ENCODE results near the gene TRRAP. TPM values are rescaled to one million over a fixed set of nuclear protein-coding genes. Genes with fewer than 3 reads are reported as not detected.

Gene TRRAP
- total and polyA plus RNA-seq, 2 of the 4 experiments (the other 2 are of a cell fraction): 12.5 to 18.1 TPM

DNA sequence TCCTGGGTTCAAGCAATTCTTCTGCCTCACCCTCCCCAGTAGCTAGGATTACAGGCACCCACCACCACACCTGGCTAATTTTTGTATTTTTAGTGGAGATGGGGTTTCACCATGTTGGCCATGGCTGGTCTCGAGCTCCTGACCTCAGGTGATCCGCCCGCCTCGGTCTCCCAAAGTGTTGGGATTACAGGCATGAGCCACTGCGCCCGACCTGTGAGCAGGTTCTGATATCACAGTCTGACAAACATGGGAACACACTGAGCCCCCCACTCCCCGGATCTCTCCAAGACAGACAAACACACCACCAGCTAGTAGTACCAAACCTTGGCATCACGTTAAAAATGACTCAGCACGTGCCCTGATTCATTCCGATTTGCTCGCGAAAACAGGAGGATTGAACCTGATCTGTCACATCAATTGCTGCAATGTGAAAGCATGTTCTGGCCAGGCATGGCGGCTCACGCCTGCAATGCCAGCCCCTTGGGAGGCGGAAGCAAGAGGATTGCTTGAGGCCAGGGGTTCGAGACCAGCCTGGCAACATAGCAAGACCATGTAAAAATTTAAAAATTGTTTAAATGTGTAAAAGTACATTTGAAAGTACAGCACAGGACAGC, 159.1 kb downstream of the TRRAP start:
- H3K9me3 ChIP-seq (ENCODE audit: control insufficient read depth, insufficient read depth, low read length): no peaks in the 10 kb centered on the region
- ATAC-seq (ENCODE audit: low read depth): no peak
- no peak overlapping the region for H2AK5ac ChIP-seq (ENCODE audit: low read depth, low read length)
- H4K5ac ChIP-seq (ENCODE audit: low read depth, low read length): no peak overlapping the region
- in situ Hi-C loops (cut with MboI; ENCODE audit: low sequenced_read_pairs): no loop called here
- no peak overlapping the region for H3K4me2 ChIP-seq (ENCODE audit: low read depth, low read length)
- H2BK120ac ChIP-seq (ENCODE audit: low read depth, low read length): no peak overlapping the region
- no peak overlapping the region for H3K4me3 ChIP-seq (ENCODE audit: insufficient read depth, low read depth, low read length)
- no peak overlapping the region for H4K91ac ChIP-seq (ENCODE audit: insufficient read depth, low read depth, low read length)
- no peak overlapping the region for H4K8ac ChIP-seq (ENCODE audit: low read depth in 2 of 2, low read length in 2 of 2)
- no peak overlapping the region for H3K56ac ChIP-seq (ENCODE audit: extremely low read depth, insufficient read depth, low read length)
- peaks cover 21% of the 10 kb centered on the region for H4K20me1 ChIP-seq (ENCODE audit: insufficient read depth, low read length)
- H3K18ac ChIP-seq (ENCODE audit: low read depth, low read length): no peak overlapping the region
- ChIA-PET POLR2A (ENCODE audit: unreplicated experiment) (no interaction called here), CTCF (interaction anchor here (1.0 to 1.9 kb wide), 2 partner anchors 11 to 13 kb away, joined by 3 to 11 read pairs; no protein-coding TSS in a partner anchor)
- BruUV-seq (replicated peaks): no TSS peak
- H3K79me1 ChIP-seq (ENCODE audit: low read depth in 1 of 2, low read length in 2 of 2): peaks cover 6 to 49% of the 10 kb centered on the region in 2 experiments
- no peak overlapping the region for H2AK9ac ChIP-seq (replicated peaks; ENCODE audit: low read depth, low read length, poor library complexity)
- no peaks in the 10 kb centered on the region for H3K27me3 ChIP-seq (ENCODE audit: control insufficient read depth, insufficient read depth, low read length)
- H2BK20ac ChIP-seq (ENCODE audit: low read depth, low read length): no peak overlapping the region
- H2BK5ac ChIP-seq (ENCODE audit: low read depth, low read length, poor library complexity, severe bottlenecking): no peak overlapping the region
- no peak for DNase-seq
- no peak for TF ChIP-seq CHD1 (IDR thresholded peaks at IDR 0.05; ENCODE audit: low read depth, low read length)
- TF ChIP-seq NFE2L2 (IDR thresholded peaks at IDR 0.05; ENCODE audit: low read depth, low read length): peak; percentile 11; the same call in 1 of the 2 replicates
- TF ChIP-seq FOS (IDR thresholded peaks at IDR 0.05; ENCODE audit: low read depth, low read length): no peak
- TF ChIP-seq MXI1 (IDR thresholded peaks at IDR 0.05; ENCODE audit: borderline replicate concordance, low read depth, low read length): no peak
- no peak overlapping the region for H2BK15ac ChIP-seq (ENCODE audit: low read depth, low read length)
- H3K14ac ChIP-seq (replicated peaks; ENCODE audit: low read depth, low read length): no peak overlapping the region
- no peak overlapping the region for H3K27ac ChIP-seq (ENCODE audit: insufficient read depth, low read length)
- H3K9me1 ChIP-seq (ENCODE audit: insufficient read depth, low read length): no peaks in the 10 kb centered on the region
- H3K23ac ChIP-seq (ENCODE audit: low read depth, low read length): no peak overlapping the region
- 96% methylated on average over 8 of the region's 16 CpGs; no CpG with 5 or more reads in 1 of the 2 experiments for WGBS, 2 experiments (ENCODE audit: extremely low coverage in 2 of 2, insufficient read length in 1 of 2)
- H3K4ac ChIP-seq (ENCODE audit: low read depth, low read length): no peak overlapping the region
- dilution Hi-C loops (cut with HindIII; ENCODE audit: low sequenced_read_pairs, unreplicated experiment): no loop called here
- no peak overlapping the region for H3K9ac ChIP-seq (ENCODE audit: low read depth, low read length)
- peaks cover 5% of the 10 kb centered on the region for H3K4me1 ChIP-seq (ENCODE audit: control insufficient read depth, insufficient read depth, low read length)
- peaks cover 79% of the 10 kb centered on the region for H3K36me3 ChIP-seq (ENCODE audit: control insufficient read depth, insufficient read depth, low read length)
- intact Hi-C loops (cut with micrococcal nuclease): no loop called here
- H2AFZ ChIP-seq (replicated peaks; ENCODE audit: low read length, poor library complexity): no peak overlapping the region
